ENCODE measurements around the gene PIAS1. TPM values are rescaled to one million over a fixed set of nuclear protein-coding genes. Genes with fewer than 3 reads are reported as not detected.

PIAS1 gene
- total RNA-seq, 3 donors from 2014 or later (not counting 1 experiment from before 2014, with no cell fraction given), result 94.7 to 103 (median 99.2) TPM

- Histone ChIP-seq H3K9me3 (ENCODE audit: control insufficient read depth, insufficient read depth, low read length) (no peaks in the 10 kb centered on the region), H3K27ac (ENCODE audit: low read length) (no peak overlapping the region), H3K4me1 (ENCODE audit: control insufficient read depth, insufficient read depth, low read length) (no peaks in the 10 kb centered on the region), H3K27me3 (ENCODE audit: control insufficient read depth, insufficient read depth, low read length) (no peaks in the 10 kb centered on the region), H3K4me3 (ENCODE audit: low read length) (no peak overlapping the region), H3K36me3 (ENCODE audit: control insufficient read depth, insufficient read depth, low read length) (peaks cover 34% of the 10 kb centered on the region)
- ATAC-seq, result no peak
- no peak for TF ChIP-seq CTCF (IDR thresholded peaks at IDR 0.05)
- intact Hi-C loops (cut with micrococcal nuclease), result no loop called here
- no peaks in the 10 kb centered on the region for H3K27me3 Mint-ChIP-seq (ENCODE audit: low read depth in 2 of 2)
- peaks cover 0 to 12% of the 10 kb centered on the region in 2 donors for H3K4me1 Mint-ChIP-seq
- no peak overlapping the region for H3K4me3 Mint-ChIP-seq
- peaks cover 14% of the 10 kb centered on the region for H3K36me3 Mint-ChIP-seq
- H3K27ac Mint-ChIP-seq, result peak overlapping the region; percentile 16 to 21
- H3K9me3 Mint-ChIP-seq, result no peaks in the 10 kb centered on the region
- DNase-seq, result no peak
- over 99% methylated on average over 4 of the region's 5 CpGs for WGBS (ENCODE audit: insufficient coverage)
Observed at GRCh38 chr15:68192804-68193486, 138.8 kb downstream of the PIAS1 start.

- no peaks in the 10 kb centered on the region for H3K27me3 Mint-ChIP-seq (ENCODE audit: low read depth in 2 of 2)
- H3K36me3 Mint-ChIP-seq, result no peaks in the 10 kb centered on the region
- H3K9me3 Mint-ChIP-seq, result no peaks in the 10 kb centered on the region
- Histone ChIP-seq H3K36me3 (ENCODE audit: control insufficient read depth, insufficient read depth, low read length) (peaks cover 10% of the 10 kb centered on the region), H3K27ac (ENCODE audit: low read length) (no peak overlapping the region), H3K4me3 (ENCODE audit: low read length) (no peak overlapping the region), H3K4me1 (ENCODE audit: control insufficient read depth, insufficient read depth, low read length) (no peaks in the 10 kb centered on the region), H3K9me3 (ENCODE audit: control insufficient read depth, insufficient read depth, low read length) (no peaks in the 10 kb centered on the region), H3K27me3 (ENCODE audit: control insufficient read depth, insufficient read depth, low read length) (no peaks in the 10 kb centered on the region)
- intact Hi-C loops (cut with micrococcal nuclease), result no loop called here
- no peak for ATAC-seq
- peak overlapping the region; percentile 34 to 61 for H3K27ac Mint-ChIP-seq
- 95% methylated on average over 8 of the region's 8 CpGs for WGBS (ENCODE audit: insufficient coverage)
- no peak overlapping the region for H3K4me3 Mint-ChIP-seq
- peaks cover 0 to 18% of the 10 kb centered on the region in 2 donors for H3K4me1 Mint-ChIP-seq
- DNase-seq, result no peak
- TF ChIP-seq CTCF (IDR thresholded peaks at IDR 0.05), result no peak
Observed at GRCh38 chr15:68195336-68196112, 141.4 kb downstream of the PIAS1 start.

- DNase-seq, result no peak
- Mint-ChIP-seq H3K4me1 (peaks cover 0 to 18% of the 10 kb centered on the region in 2 donors), H3K27ac (peak overlapping the region in 1 of 2 donors; percentile 61), H3K4me3 (no peak overlapping the region), H3K36me3 (no peaks in the 10 kb centered on the region), H3K27me3 (ENCODE audit: low read depth in 2 of 2) (no peaks in the 10 kb centered on the region), H3K9me3 (no peaks in the 10 kb centered on the region)
- peaks cover 7% of the 10 kb centered on the region for H3K36me3 ChIP-seq (ENCODE audit: control insufficient read depth, insufficient read depth, low read length)
- TF ChIP-seq CTCF (IDR thresholded peaks at IDR 0.05), result no peak
- 84% methylated on average over 17 of the region's 17 CpGs for WGBS (ENCODE audit: insufficient coverage)
- no peaks in the 10 kb centered on the region for H3K9me3 ChIP-seq (ENCODE audit: control insufficient read depth, insufficient read depth, low read length)
- no peak for ATAC-seq
- H3K27ac ChIP-seq (ENCODE audit: low read length), result no peak overlapping the region
- no peak overlapping the region for H3K4me3 ChIP-seq (ENCODE audit: low read length)
- H3K27me3 ChIP-seq (ENCODE audit: control insufficient read depth, insufficient read depth, low read length), result no peaks in the 10 kb centered on the region
- intact Hi-C loops (cut with micrococcal nuclease), result no loop called here
- H3K4me1 ChIP-seq (ENCODE audit: control insufficient read depth, insufficient read depth, low read length), result peaks cover 2% of the 10 kb centered on the region
Observed at GRCh38 chr15:68196445-68197169, 142.5 kb downstream of the PIAS1 start.
